A673 (cell line): Measurements from ENCODE around the gene ANKRD53. TPM values are rescaled to one million over a fixed set of nuclear protein-coding genes. Genes with fewer than 3 reads are reported as not detected.
"Not testable (repeated sequence)": the region's sequence is repeated elsewhere in the genome, so short reads cannot be mapped to it uniquely, and the experiment has no call there.

Experiments used
- BruUV-seq: library from RNA; stranded (reverse); fragments of 400-500 nt; replicated peaks from 2 replicates; lab custom pipeline; 2021; lab: Mats Ljungman, UMichigan
- CTCF ChIA-PET: fragments of 300-600 bp; sonication (Branson Sonifier 250); formaldehyde crosslinking; loops from one replicate; lab custom pipeline; 2022; ENCODE audit warnings: antibody characterized with exemption; lab: Charles Lee
- POLR2A ChIA-PET: fragments of 300-600 bp; sonication (Branson Sonifier 250); formaldehyde crosslinking; loops from one replicate; lab custom pipeline; 2022; ENCODE audit warnings: antibody characterized with exemption; ENCODE audit not compliant: low non-redundant PET; lab: Charles Lee
- DNase-seq: peaks from one replicate; pipeline ENCODE4 v3.0.0-alpha.2; 2015; ENCODE audit warnings: low spot score
- H3K27ac ChIP-seq: fragments of 200-600 bp; sonication (generic); 2 replicates; pipeline ENCODE4 v1.5.1; 2016; ENCODE audit warnings: mixed run types, low read depth, mild to moderate bottlenecking, mixed read lengths, antibody characterized with exemption, low read length; ENCODE audit not compliant: poor library complexity, severe bottlenecking
- H3K27me3 ChIP-seq: fragments of 200-600 bp; sonication (generic); replicated peaks from 2 replicates; pipeline ENCODE4 v1.6.1; 2017; ENCODE audit warnings: mixed run types, low read depth, mild to moderate bottlenecking, mixed read lengths, antibody characterized with exemption, low read length; ENCODE audit not compliant: insufficient read depth, poor library complexity
- H3K36me3 ChIP-seq: fragments of 200-600 bp; sonication (generic); 2 replicates; pipeline ENCODE4 v1.6.1; 2016; ENCODE audit warnings: mixed run types, mild to moderate bottlenecking, mixed read lengths, antibody characterized with exemption, low read length; ENCODE audit not compliant: insufficient read depth, poor library complexity, severe bottlenecking
- H3K4me1 ChIP-seq: fragments of 200-600 bp; sonication (generic); 2 replicates; pipeline ENCODE4 v1.6.1; 2017; ENCODE audit warnings: mixed run types, mild to moderate bottlenecking, mixed read lengths, antibody characterized with exemption, low read length; ENCODE audit not compliant: insufficient read depth, poor library complexity, severe bottlenecking
- H3K4me3 ChIP-seq: fragments of 200-600 bp; sonication (generic); 2 replicates; pipeline ENCODE4 v1.5.1; 2016; ENCODE audit warnings: low read depth, mixed run types, mild to moderate bottlenecking, mixed read lengths, low read length; ENCODE audit not compliant: poor library complexity, severe bottlenecking
- H3K9me3 ChIP-seq: fragments of 200-600 bp; sonication (generic); 2 replicates; pipeline ENCODE4 v1.6.1; 2016; ENCODE audit warnings: mixed run types, low read depth, mild to moderate bottlenecking, mixed read lengths, antibody characterized with exemption, low read length; ENCODE audit not compliant: poor library complexity, severe bottlenecking
- CTCF ChIP-seq: fragments of 300-800, 200-600 bp; sonication (generic); conservative IDR thresholded peaks from 2 replicates; pipeline ENCODE4 v1.5.1; 2017; ENCODE audit warnings: low read depth, mild to moderate bottlenecking, antibody characterized with exemption, low read length, moderate library complexity, mixed read lengths
- EZH2 ChIP-seq: fragments of 200-600 bp; sonication (generic); IDR thresholded peaks from 2 replicates; pipeline ENCODE4 v1.6.1; 2017; ENCODE audit warnings: borderline replicate concordance, low read depth, mild to moderate bottlenecking, mixed read lengths, antibody characterized with exemption, low read length; ENCODE audit not compliant: poor library complexity, severe bottlenecking
- intact Hi-C: fragments of 100-400 bp; cut with micrococcal nuclease; formaldehyde crosslinking; loops from one replicate; pipeline ENCODE4 v1.10.0; 2022; ENCODE audit not compliant: unreplicated experiment
- total RNA-seq: library from RNA; stranded (reverse); gene quantifications from 2 replicates; pipeline ENCODE4 v1.2.3, GENCODE V29; 2021

The ANKRD53 gene
- total RNA-seq, 1 experiment from 2014 or later, result 0.64 TPM

- no peak for TF ChIP-seq EZH2
- no peak for TF ChIP-seq CTCF
- ChIA-PET CTCF (no interaction called here), POLR2A (no interaction called here)
- H3K36me3 ChIP-seq, result no peaks in the 10 kb centered on the region
- no TSS peak for BruUV-seq
- H3K4me3 ChIP-seq, result no peak overlapping the region
- no peaks in the 10 kb centered on the region for H3K4me1 ChIP-seq
- H3K27ac ChIP-seq, result no peak overlapping the region
- intact Hi-C loops, result no loop called here
- H3K27me3 ChIP-seq, result peaks cover 13% of the 10 kb centered on the region
- no peak for DNase-seq
- H3K9me3 ChIP-seq, result no peaks in the 10 kb centered on the region
Observed at GRCh38 chr2:71008342-71008741, 29.9 kb downstream of the ANKRD53 start.

- CTCF ChIA-PET, H3K36me3 ChIP-seq, BruUV-seq, H3K9me3 ChIP-seq, intact Hi-C loops, DNase-seq, POLR2A ChIA-PET, H3K4me3 ChIP-seq, H3K27ac ChIP-seq, H3K4me1 ChIP-seq: not testable (repeated sequence)
- H3K27me3 ChIP-seq, result peaks cover 13% of the 10 kb centered on the region
Observed at GRCh38 chr2:71011786-71012185, 33.4 kb downstream of the ANKRD53 start.

- H3K4me3 ChIP-seq, result no peak overlapping the region
- intact Hi-C loops, result no loop called here
- TF ChIP-seq EZH2 (no peak), CTCF (no peak)
- H3K9me3 ChIP-seq, result no peaks in the 10 kb centered on the region
- DNase-seq, result no peak
- H3K27ac ChIP-seq, result no peak overlapping the region
- H3K36me3 ChIP-seq, result no peaks in the 10 kb centered on the region
- H3K27me3 ChIP-seq, result no peaks in the 10 kb centered on the region
- BruUV-seq, result no TSS peak
- ChIA-PET POLR2A (no interaction called here), CTCF (no interaction called here)
- no peaks in the 10 kb centered on the region for H3K4me1 ChIP-seq
Observed at GRCh38 chr2:71018625-71019024, 40.2 kb downstream of the ANKRD53 start.

GRCh38 chr2:71019989-71020388 lies 41.6 kb downstream of the ANKRD53 start:
- BruUV-seq, DNase-seq: not testable (repeated sequence)

GRCh38 chr2:71021394-71021793 lies 43.0 kb downstream of the ANKRD53 start:
- H3K27ac ChIP-seq, H3K4me1 ChIP-seq, CTCF ChIA-PET, BruUV-seq, DNase-seq, POLR2A ChIA-PET, H3K4me3 ChIP-seq, H3K9me3 ChIP-seq, H3K27me3 ChIP-seq, intact Hi-C loops, H3K36me3 ChIP-seq: not testable (repeated sequence)

More at GRCh38 chr2:71019989-71020388, 41.6 kb downstream of the ANKRD53 start:
- intact Hi-C loops, H3K4me3 ChIP-seq, POLR2A ChIA-PET, H3K9me3 ChIP-seq, CTCF ChIA-PET, H3K27me3 ChIP-seq, H3K27ac ChIP-seq, H3K36me3 ChIP-seq, H3K4me1 ChIP-seq: not testable (repeated sequence)

- BruUV-seq, H3K27me3 ChIP-seq, H3K36me3 ChIP-seq, intact Hi-C loops, CTCF ChIA-PET, H3K4me3 ChIP-seq, POLR2A ChIA-PET, H3K9me3 ChIP-seq, H3K4me1 ChIP-seq, DNase-seq, H3K27ac ChIP-seq: not testable (repeated sequence)
Observed at GRCh38 chr2:71023553-71024243, 45.3 kb downstream of the ANKRD53 start.
